Thyroid gland (tissue), 4 donors: ENCODE results near the gene CST3.

Experiments used
- CTCF ChIP-seq, 6 experiments: fragments of 200-600 bp in 3 of 6; fragments of 450-650 bp in 3 of 6; sonication (generic) in 3 of 6; IDR thresholded peaks; one replicate each; pipeline ENCODE4 v1.5.1; 2016 to 2019; ENCODE audit warnings: antibody characterized with exemption in 6 of 6, mild to moderate bottlenecking in 2 of 6, inconsistent platforms in 1 of 6, moderate library complexity in 1 of 6
- POLR2A ChIP-seq, 2 donors: fragments of 450-650 bp; IDR thresholded peaks; one replicate each; pipeline ENCODE4 v1.6.1; 2017; ENCODE audit warnings: antibody characterized with exemption in 2 of 2, mild to moderate bottlenecking in 2 of 2, moderate library complexity in 1 of 2

- TF ChIP-seq CTCF (IDR thresholded peaks at IDR 0.05) (no peak), POLR2A (IDR thresholded peaks at IDR 0.05) (no peak)
Observed at GRCh38 chr20:23601715-23602114, 36.0 kb downstream of the CST3 start.
